OCI-LY1 (cell line): ENCODE results near the gene ARHGAP28.
A peak's percentile ranks its signal among the peaks of the same experiment; 100 is the strongest.

ENCODE experiments used
- H2AFZ ChIP-seq: fragments of 200-600 bp; sonication (generic), shearing (Covaris generic); 2 replicates; pipeline ENCODE4 v1.6.0; 2014; ENCODE audit warnings: antibody characterized with exemption, mild to moderate bottlenecking, low read length
- H3F3A ChIP-seq: fragments of 200-600 bp; sonication (generic), shearing (Covaris generic); 2 replicates; pipeline ENCODE4 v1.6.0; 2014; ENCODE audit warnings: mild to moderate bottlenecking, antibody characterized with exemption, low read length, moderate library complexity; ENCODE audit not compliant: insufficient read depth
- H3K27ac ChIP-seq: fragments of 200-600 bp; sonication (generic); 2 replicates; pipeline ENCODE4 v1.5.1; 2014; ENCODE audit warnings: low read length, mixed run types, mild to moderate bottlenecking, low read depth; ENCODE audit not compliant: poor library complexity, severe bottlenecking
- H3K27me3 ChIP-seq: fragments of 200-600 bp; sonication (generic); 2 replicates; pipeline ENCODE4 v1.6.0; 2014; ENCODE audit warnings: antibody characterized with exemption, mild to moderate bottlenecking, low read length, moderate library complexity; ENCODE audit not compliant: insufficient read depth
- H3K36me3 ChIP-seq: fragments of 200-600 bp; sonication (generic); 2 replicates; pipeline ENCODE4 v1.6.1; 2014; ENCODE audit warnings: mild to moderate bottlenecking, antibody characterized with exemption, low read length, moderate library complexity, mixed read lengths; ENCODE audit not compliant: insufficient read depth
- H3K4me1 ChIP-seq: fragments of 200-600 bp; sonication (generic); 2 replicates; pipeline ENCODE4 v1.5.1; 2014; ENCODE audit warnings: mild to moderate bottlenecking, low read length, moderate library complexity; ENCODE audit not compliant: insufficient read depth, severe bottlenecking
- H3K4me2 ChIP-seq: fragments of 200-600 bp; sonication (generic), shearing (Covaris generic); 2 replicates; pipeline ENCODE4 v1.6.1; 2014; ENCODE audit warnings: low read length
- H3K4me3 ChIP-seq: fragments of 200-600 bp; sonication (generic); 2 replicates; pipeline ENCODE4 v1.5.1; 2014; ENCODE audit warnings: low read length, low read depth, mild to moderate bottlenecking, mixed read lengths; ENCODE audit not compliant: poor library complexity, severe bottlenecking
- H3K79me2 ChIP-seq: fragments of 200-600 bp; shearing (Covaris generic); 2 replicates; pipeline ENCODE4 v1.6.1; 2016; ENCODE audit warnings: mixed run types, low read length, mixed read lengths; ENCODE audit not compliant: insufficient read depth
- H3K9ac ChIP-seq: fragments of 200-600 bp; sonication (generic), shearing (Covaris generic); 2 replicates; pipeline ENCODE4 v1.6.1; 2014; ENCODE audit warnings: mild to moderate bottlenecking, low read length, mixed read lengths
- H3K9me2 ChIP-seq: fragments of 200-600 bp; sonication (generic), shearing (Covaris generic); 2 replicates; pipeline ENCODE4 v1.6.1; 2014; ENCODE audit warnings: low read depth, mild to moderate bottlenecking, low read length, mixed read lengths
- H3K9me3 ChIP-seq: fragments of 200-600 bp; shearing (Covaris generic); 2 replicates; pipeline ENCODE4 v1.6.1; 2014; ENCODE audit warnings: low read length, mixed read lengths
- H4K20me1 ChIP-seq: fragments of 200-600 bp; sonication (generic), shearing (Covaris generic); 2 replicates; pipeline ENCODE4 v1.6.0; 2016; ENCODE audit warnings: mild to moderate bottlenecking, low read length; ENCODE audit not compliant: insufficient read depth
- CTCF ChIP-seq: fragments of 200-600 bp; sonication (generic), shearing (Covaris generic); IDR thresholded peaks from 2 replicates; pipeline ENCODE4 v1.5.1; 2017; ENCODE audit warnings: mild to moderate bottlenecking, antibody characterized with exemption, low read length, moderate library complexity, mixed read lengths
- EZH2 ChIP-seq: fragments of 200-600 bp; sonication (generic), shearing (Covaris generic); IDR thresholded peaks from 2 replicates; pipeline ENCODE4 v1.8.0; 2017; ENCODE audit warnings: borderline replicate concordance, mixed run types, mild to moderate bottlenecking, antibody characterized with exemption, low read length, moderate library complexity, mixed read lengths

ARHGAP28 gene

DNA sequence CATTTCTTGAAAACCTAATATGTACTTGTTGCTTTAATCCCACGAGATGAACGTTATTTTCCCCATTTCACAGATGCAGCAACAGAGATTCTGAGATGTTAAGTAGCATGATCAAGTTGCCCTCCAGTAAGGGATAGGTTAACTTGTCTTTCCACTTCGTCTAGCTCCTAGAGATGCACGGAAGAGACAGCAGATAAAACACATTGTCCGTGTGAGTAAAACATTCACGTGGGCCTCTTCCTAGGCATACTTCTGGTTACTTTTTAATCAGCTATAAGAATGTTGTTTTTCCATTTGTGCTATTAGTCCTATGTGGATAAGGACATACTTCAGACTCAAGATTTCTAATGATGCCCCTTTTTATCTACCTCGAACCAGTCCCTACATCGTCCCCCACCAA is 1.2 kb upstream of the ARHGAP28 start:
- Histone ChIP-seq H3K27me3 (no peaks in the 10 kb centered on the region), H3K36me3 (no peaks in the 10 kb centered on the region), H3K9me2 (no peaks in the 10 kb centered on the region), H3F3A (no peaks in the 10 kb centered on the region), H4K20me1 (no peaks in the 10 kb centered on the region), H3K4me3 (no peak overlapping the region), H2AFZ (no peak overlapping the region), H3K9me3 (no peaks in the 10 kb centered on the region), H3K4me1 (peaks cover 5% of the 10 kb centered on the region), H3K9ac (no peak overlapping the region), H3K27ac (no peak overlapping the region), H3K79me2 (no peaks in the 10 kb centered on the region), H3K4me2 (no peak overlapping the region)
- TF ChIP-seq EZH2 = no peak
- no peak for TF ChIP-seq CTCF

DNA sequence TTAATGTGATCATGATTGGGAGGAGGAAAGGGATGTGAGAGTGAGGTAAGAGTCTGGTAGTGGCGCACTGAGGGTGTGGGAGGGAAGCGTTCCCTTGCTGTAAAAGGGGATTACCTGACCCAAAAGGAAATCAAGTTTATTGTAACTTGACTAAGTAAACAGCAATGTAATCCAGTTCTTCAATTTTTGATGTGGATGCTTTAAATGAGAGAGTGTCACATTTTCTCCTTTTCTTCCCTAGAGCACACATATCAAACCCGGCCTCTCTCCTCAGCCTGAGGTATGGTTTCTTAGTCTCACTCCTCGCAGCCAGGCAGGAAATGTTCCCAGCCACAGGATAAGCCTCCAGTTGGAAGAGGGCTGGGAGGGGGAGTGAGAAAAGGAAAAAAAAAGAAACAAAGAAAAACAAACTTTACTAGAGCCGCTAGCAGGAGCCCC is 688 bp upstream of the ARHGAP28 start:
- no peak overlapping the region for H2AFZ ChIP-seq

DNA sequence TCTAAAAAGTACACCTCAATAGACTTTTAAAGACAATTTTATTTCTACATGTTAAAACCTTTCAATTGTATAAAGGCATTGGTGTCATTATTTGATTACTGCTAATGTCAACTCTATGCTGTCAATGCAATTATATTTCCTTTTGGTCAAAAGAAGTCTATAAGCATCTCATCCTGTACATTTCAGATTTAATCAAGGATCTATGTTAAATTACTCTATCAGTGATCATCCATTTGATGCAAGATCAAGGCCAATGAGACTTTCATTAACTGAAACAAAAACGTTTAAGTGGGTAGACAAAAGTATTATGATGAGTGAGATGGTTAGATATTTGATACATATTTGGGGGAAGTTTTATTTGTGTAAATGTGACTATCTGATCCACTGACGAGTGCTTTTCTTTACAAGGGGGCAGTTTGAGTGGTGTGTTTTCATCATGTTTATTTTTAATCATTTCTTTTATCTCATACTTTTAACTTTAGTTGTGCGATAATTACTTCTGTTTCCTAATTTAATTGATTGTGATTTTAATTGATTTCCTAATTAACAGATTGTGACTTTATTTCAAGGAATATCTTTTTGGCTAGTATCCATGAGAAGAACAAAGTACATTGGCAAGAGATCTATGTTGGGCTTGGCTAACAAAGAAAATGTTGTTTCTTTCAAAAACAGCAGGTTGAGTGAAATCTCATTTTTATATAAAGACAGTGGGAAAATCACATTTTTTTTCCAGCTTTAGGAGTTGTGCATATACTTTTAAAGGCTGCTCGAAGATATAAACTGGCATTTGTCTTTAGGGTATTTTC is 1.1 kb downstream of the ARHGAP28 start:
- H3K4me3 ChIP-seq = no peak overlapping the region
- H3K79me2 ChIP-seq = no peaks in the 10 kb centered on the region
- H3K27ac ChIP-seq = no peak overlapping the region
- no peak for TF ChIP-seq EZH2
- no peak for TF ChIP-seq CTCF
- no peaks in the 10 kb centered on the region for H4K20me1 ChIP-seq
- peaks cover 5% of the 10 kb centered on the region for H3K4me1 ChIP-seq
- no peaks in the 10 kb centered on the region for H3K36me3 ChIP-seq
- no peak overlapping the region for H2AFZ ChIP-seq
- H3K27me3 ChIP-seq = no peaks in the 10 kb centered on the region
- H3K9me3 ChIP-seq = no peaks in the 10 kb centered on the region
- no peak overlapping the region for H3K9ac ChIP-seq
- H3K9me2 ChIP-seq = no peaks in the 10 kb centered on the region
- no peaks in the 10 kb centered on the region for H3F3A ChIP-seq
- peak overlapping the region; percentile 55 for H3K4me2 ChIP-seq

More for the DNA sequence above, 688 bp upstream of the ARHGAP28 start:
- H4K20me1 ChIP-seq = no peaks in the 10 kb centered on the region
- no peak overlapping the region for H3K9ac ChIP-seq
- no peaks in the 10 kb centered on the region for H3K79me2 ChIP-seq
- H3K9me2 ChIP-seq = no peaks in the 10 kb centered on the region
- no peaks in the 10 kb centered on the region for H3K27me3 ChIP-seq
- H3K4me1 ChIP-seq = peaks cover 5% of the 10 kb centered on the region
- H3K4me3 ChIP-seq = no peak overlapping the region
- no peak overlapping the region for H3K27ac ChIP-seq
- H3K9me3 ChIP-seq = no peaks in the 10 kb centered on the region
- no peak for TF ChIP-seq CTCF
- TF ChIP-seq EZH2 = no peak
- 0 out of 2 replicates have a peak overlapping the region, but pooled peaks have one; percentile 55 for H3K4me2 ChIP-seq
- no peaks in the 10 kb centered on the region for H3K36me3 ChIP-seq
- H3F3A ChIP-seq = no peaks in the 10 kb centered on the region
